Subcutaneous abdominal adipose tissue (tissue), 5 donors: Measurements from ENCODE around the gene CHRNG.
A peak's percentile ranks its signal among the peaks of the same experiment; 100 is the strongest.

Experiments used
- H3K27ac ChIP-seq: one replicate; pipeline ENCODE4 v1.7.0; 2013; ENCODE audit warnings: low read depth, mild to moderate bottlenecking, inconsistent platforms, low read length, moderate library complexity
- H3K27me3 ChIP-seq, 5 donors: one replicate each; pipeline ENCODE4 v1.7.0; 2013; ENCODE audit warnings: low read length in 5 of 5, inconsistent platforms in 1 of 5; ENCODE audit not compliant: control insufficient read depth in 5 of 5, insufficient read depth in 4 of 5
- H3K36me3 ChIP-seq, 5 donors: one replicate each; pipeline ENCODE4 v1.7.0; 2013; ENCODE audit warnings: low read length in 5 of 5; ENCODE audit not compliant: control insufficient read depth in 5 of 5, insufficient read depth in 5 of 5
- H3K4me1 ChIP-seq, 5 donors: one replicate each; pipeline ENCODE4 v1.7.0; 2013; ENCODE audit warnings: low read length in 5 of 5, mild to moderate bottlenecking in 3 of 5, moderate library complexity in 1 of 5; ENCODE audit not compliant: control insufficient read depth in 5 of 5, insufficient read depth in 5 of 5
- H3K4me3 ChIP-seq, 5 donors: one replicate each; pipeline ENCODE4 v1.7.0; 2013; ENCODE audit warnings: low read length in 5 of 5, low read depth in 1 of 5
- H3K9ac ChIP-seq, 5 donors: one replicate each; pipeline ENCODE4 v1.7.0; 2013; ENCODE audit warnings: low read length in 5 of 5, mild to moderate bottlenecking in 4 of 5, moderate library complexity in 3 of 5
- H3K9me3 ChIP-seq, 5 donors: one replicate each; pipeline ENCODE4 v1.7.0; 2013; ENCODE audit warnings: low read length in 5 of 5; ENCODE audit not compliant: control insufficient read depth in 5 of 5
- donor health status: healthy.
- donor health status: healthy.
- donor health status: healthy.
- donor health status: healthy.
- donor health status: healthy.

Gene CHRNG

DNA sequence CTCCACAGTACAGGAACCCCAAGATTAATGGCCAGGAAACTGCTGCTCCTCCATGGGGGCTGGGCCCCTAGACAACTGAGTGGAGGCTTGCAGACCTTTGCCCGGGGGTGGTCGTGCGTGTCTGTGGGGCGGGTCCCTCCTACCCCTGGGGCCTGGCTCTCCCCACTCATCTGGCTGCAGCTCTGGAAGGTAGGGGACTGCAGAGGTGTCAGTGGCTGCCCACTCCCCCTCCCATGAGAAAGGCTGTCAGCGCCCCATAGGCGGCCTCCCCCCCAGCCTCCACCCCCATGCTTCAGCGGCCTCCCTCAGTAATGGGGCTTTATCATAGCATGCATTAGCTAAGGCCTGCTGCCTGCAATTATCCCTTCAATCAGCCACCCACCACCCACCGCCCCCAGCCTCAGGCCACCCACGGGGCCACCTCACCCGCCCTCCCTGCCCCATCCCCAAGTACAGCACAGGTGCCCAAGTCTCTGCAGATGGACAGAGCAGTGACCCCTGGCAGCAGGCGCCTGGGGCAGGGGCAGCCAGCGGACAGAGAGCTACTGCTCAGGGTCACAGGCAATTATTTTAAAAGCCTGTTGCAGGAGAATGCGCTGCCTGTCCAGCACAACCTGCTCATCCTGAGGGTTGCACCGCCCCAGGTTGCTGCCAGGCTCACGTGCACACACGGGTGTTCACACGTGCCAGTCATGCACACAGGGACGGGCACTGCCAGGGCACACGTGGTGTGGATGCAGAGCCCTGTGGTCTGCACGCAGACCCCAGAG is 42.8 kb upstream of the CHRNG start:
- Histone ChIP-seq H3K9me3 (no peaks in the 10 kb centered on the region), H3K9ac (no peak overlapping the region), H3K4me3 (no peak overlapping the region), H3K4me1 (no peaks in the 10 kb centered on the region), H3K27me3 (peaks cover 11 to 27% (median 23%) of the 10 kb centered on the region in 5 donors), H3K36me3 (no peaks in the 10 kb centered on the region), H3K27ac (no peak overlapping the region)

GRCh38 chr2:232497348-232497747 is 42.1 kb upstream of the CHRNG start:
- Histone ChIP-seq H3K36me3 (no peaks in the 10 kb centered on the region), H3K9me3 (no peaks in the 10 kb centered on the region), H3K4me1 (peaks cover 0 to under 1% (median under 1%) of the 10 kb centered on the region in 5 donors), H3K27me3 (peaks cover 12 to 30% (median 22%) of the 10 kb centered on the region in 5 donors), H3K9ac (no peak overlapping the region), H3K27ac (no peak overlapping the region), H3K4me3 (no peak overlapping the region)

DNA sequence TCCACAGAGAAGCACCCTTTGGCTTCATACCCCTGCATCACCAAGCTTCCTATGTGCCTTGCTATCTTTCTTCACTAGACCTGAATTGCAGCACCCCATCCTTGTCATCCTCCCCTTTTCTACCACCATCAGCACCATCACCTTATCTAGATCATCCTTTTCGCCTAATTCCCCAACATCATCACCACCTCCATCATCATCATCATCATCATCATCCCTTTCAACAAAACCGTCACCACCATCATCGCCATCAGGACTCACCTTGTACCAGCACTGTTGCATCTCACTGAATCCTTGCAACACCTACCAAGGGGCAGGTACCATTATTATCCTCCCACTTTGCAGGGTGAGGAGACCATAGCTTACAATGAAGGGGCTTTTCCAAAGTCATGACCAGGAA is 41.0 kb upstream of the CHRNG start:
- Histone ChIP-seq H3K36me3 (no peaks in the 10 kb centered on the region), H3K4me3 (no peak overlapping the region), H3K27ac (no peak overlapping the region), H3K27me3 (peaks cover 14 to 37% (median 23%) of the 10 kb centered on the region in 5 donors), H3K4me1 (peaks cover 0 to 10% (median 10%) of the 10 kb centered on the region in 5 donors), H3K9ac (no peak overlapping the region), H3K9me3 (no peaks in the 10 kb centered on the region)

DNA sequence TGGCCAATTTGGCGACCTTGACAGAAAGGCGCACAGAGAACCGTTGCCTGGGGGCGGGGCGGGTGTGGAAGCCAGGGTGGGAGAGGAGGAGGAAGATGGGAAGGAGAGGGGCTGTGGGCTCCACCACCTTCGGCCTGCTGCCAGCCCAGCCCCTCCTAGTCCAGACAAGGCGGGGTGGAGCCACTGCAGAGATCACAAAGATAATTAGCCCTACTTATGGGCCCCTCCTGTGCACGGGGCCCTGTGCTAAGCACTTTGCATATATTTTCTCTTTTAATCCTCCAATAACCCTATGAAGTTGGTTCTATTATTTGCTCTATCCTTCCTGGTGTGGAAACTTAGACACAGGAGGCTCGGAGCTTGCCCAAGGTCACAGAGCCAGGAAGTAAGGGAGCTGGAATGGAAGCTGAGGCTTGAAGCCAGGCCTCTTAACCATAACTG is 38.1 kb upstream of the CHRNG start:
- Histone ChIP-seq H3K4me3 (no peak overlapping the region), H3K36me3 (no peaks in the 10 kb centered on the region), H3K4me1 (peaks cover 0 to 13% (median 12%) of the 10 kb centered on the region in 5 donors), H3K9ac (no peak overlapping the region), H3K27me3 (peaks cover 40 to 60% (median 42%) of the 10 kb centered on the region in 5 donors), H3K9me3 (no peaks in the 10 kb centered on the region), H3K27ac (no peak overlapping the region)

- H3K9ac ChIP-seq, result no peak overlapping the region
- no peak overlapping the region for H3K4me3 ChIP-seq
- H3K27ac ChIP-seq, result no peak overlapping the region
- H3K36me3 ChIP-seq, result no peaks in the 10 kb centered on the region
- peaks cover 40 to 64% (median 45%) of the 10 kb centered on the region in 5 donors for H3K27me3 ChIP-seq
- H3K9me3 ChIP-seq, result no peaks in the 10 kb centered on the region
- H3K4me1 ChIP-seq, result peaks cover 0 to 13% (median 12%) of the 10 kb centered on the region in 5 donors
These were observed 37.6 kb upstream of the CHRNG start for GRCh38 chr2:232501794-232502390.

DNA sequence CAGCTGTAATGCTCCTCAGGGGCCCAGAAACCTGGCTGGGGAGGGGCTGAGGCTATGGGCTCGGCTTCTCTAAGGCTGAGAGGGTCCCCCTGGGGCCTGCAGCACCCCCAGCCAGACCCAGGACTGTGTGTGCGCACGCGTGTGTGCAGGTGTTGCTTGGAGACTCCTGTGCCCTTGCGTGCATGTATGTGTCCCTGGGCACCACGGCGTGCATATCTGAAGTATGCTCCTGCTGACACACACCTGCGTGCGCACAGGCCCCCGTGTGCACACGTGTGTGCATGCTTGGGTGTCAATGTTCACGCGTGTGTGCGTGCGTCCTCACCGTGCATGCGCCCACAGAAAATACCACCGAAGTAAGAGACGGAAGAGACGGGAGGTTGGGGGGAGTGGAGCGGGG is 37.0 kb upstream of the CHRNG start:
- H3K27ac ChIP-seq, result no peak overlapping the region
- peak overlapping the region in 1 of 5 donors; percentile 5 for H3K4me3 ChIP-seq
- no peaks in the 10 kb centered on the region for H3K36me3 ChIP-seq
- H3K9ac ChIP-seq, result no peak overlapping the region
- peaks cover 40 to 63% (median 45%) of the 10 kb centered on the region in 5 donors for H3K27me3 ChIP-seq
- peaks cover 0 to 13% (median 12%) of the 10 kb centered on the region in 5 donors for H3K4me1 ChIP-seq
- no peaks in the 10 kb centered on the region for H3K9me3 ChIP-seq

- Histone ChIP-seq H3K27ac (no peak overlapping the region), H3K36me3 (no peaks in the 10 kb centered on the region), H3K27me3 (peaks cover 38 to 69% (median 45%) of the 10 kb centered on the region in 5 donors), H3K4me3 (peak overlapping the region in 4 of 5 donors; percentile 11 to 49 (median 43)), H3K4me1 (peaks cover 0 to 13% (median 12%) of the 10 kb centered on the region in 5 donors), H3K9me3 (no peaks in the 10 kb centered on the region), H3K9ac (no peak overlapping the region)
These were observed 36.3 kb upstream of the CHRNG start for GRCh38 chr2:232502911-232503808.

DNA sequence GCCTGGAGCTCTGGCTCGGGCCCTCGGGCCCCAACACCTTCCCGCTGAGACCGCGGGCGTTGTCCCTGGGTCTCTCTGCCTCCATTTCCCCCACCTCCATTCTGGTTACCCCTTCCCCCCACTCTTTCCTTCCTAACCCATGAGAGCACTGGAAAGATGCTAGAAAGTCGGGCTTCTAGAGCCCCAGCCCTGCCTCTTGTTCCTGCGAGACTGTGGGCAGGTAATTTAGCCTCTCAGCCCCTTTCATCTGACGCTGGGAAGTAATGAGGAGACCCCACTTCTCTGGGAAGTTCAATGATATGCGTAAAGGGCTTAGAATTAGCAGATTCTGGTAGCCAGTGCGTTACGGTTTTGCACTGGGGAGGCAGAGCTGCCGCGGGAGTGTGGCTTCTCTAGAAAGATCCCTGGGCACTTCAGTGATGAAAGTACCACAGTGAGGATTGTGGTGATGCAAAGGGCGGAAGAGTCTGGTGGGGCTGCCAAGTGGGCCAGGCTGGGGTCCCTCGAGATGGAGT is 35.6 kb upstream of the CHRNG start:
- Histone ChIP-seq H3K9me3 (no peaks in the 10 kb centered on the region), H3K4me1 (peaks cover 0 to 13% (median 12%) of the 10 kb centered on the region in 5 donors), H3K27ac (no peak overlapping the region), H3K36me3 (no peaks in the 10 kb centered on the region), H3K4me3 (peak overlapping the region in 3 of 5 donors; percentile 40 to 49 (median 46)), H3K9ac (no peak overlapping the region), H3K27me3 (peaks cover 37 to 73% (median 45%) of the 10 kb centered on the region in 5 donors)

- H3K9me3 ChIP-seq, result no peaks in the 10 kb centered on the region
- no peaks in the 10 kb centered on the region for H3K36me3 ChIP-seq
- H3K9ac ChIP-seq, result no peak overlapping the region
- peaks cover 37 to 67% (median 45%) of the 10 kb centered on the region in 5 donors for H3K27me3 ChIP-seq
- peaks cover 0 to 13% (median 12%) of the 10 kb centered on the region in 5 donors for H3K4me1 ChIP-seq
- no peak overlapping the region for H3K4me3 ChIP-seq
- no peak overlapping the region for H3K27ac ChIP-seq
These were observed 35.1 kb upstream of the CHRNG start for GRCh38 chr2:232504438-232504837.
